HepG2 (cell line): Measurements from ENCODE around the gene DEFB123. TPM values are rescaled to one million over a fixed set of nuclear protein-coding genes. Genes with fewer than 3 reads are reported as not detected.
A peak's percentile ranks its signal among the peaks of the same experiment; 100 is the strongest.

Experiments
- FOSL2 ChIP-seq: sonication (generic); formaldehyde crosslinking; IDR thresholded peaks from 2 replicates; pipeline ENCODE4 v1.4.0; 2020; ENCODE audit warnings: missing genetic modification reagents
- MBNL3 ChIP-seq: fragments of 250-450 bp; sonication (Bioruptor Pico); conservative IDR thresholded peaks from 2 replicates; pipeline ENCODE4 v1.8.0; 2022; ENCODE audit warnings: mild to moderate bottlenecking, inconsistent platforms
- PTBP1 ChIP-seq: fragments of 200-400 bp; formaldehyde crosslinking; IDR thresholded peaks from 2 replicates; pipeline ENCODE4 v1.6.1; 2018; ENCODE audit warnings: low read length, low read depth; ENCODE audit not compliant: poor library complexity, severe bottlenecking
- STAG1 ChIP-seq: sonication (generic); formaldehyde crosslinking; IDR thresholded peaks from 2 replicates; pipeline ENCODE4 v1.4.0; 2020; ENCODE audit warnings: missing genetic modification reagents
- U2AF1 ChIP-seq: fragments of 200-400 bp; formaldehyde crosslinking; optimal IDR thresholded peaks from 2 replicates; pipeline ENCODE3; 2017; ENCODE audit warnings: mild to moderate bottlenecking, low read depth, low read length
- ZFP36 ChIP-seq: fragments of 150-350 bp; IDR thresholded peaks from 2 replicates; pipeline ENCODE4 v1.6.1; 2018; ENCODE audit warnings: borderline replicate concordance, low read length, low read depth; ENCODE audit not compliant: partially characterized antibody
- ZNF567 ChIP-seq: sonication (generic); formaldehyde crosslinking; IDR thresholded peaks from 2 replicates; pipeline ENCODE4 v1.8.1; 2023; ENCODE audit warnings: mild to moderate bottlenecking, missing genetic modification reagents, borderline replicate concordance
- ZNF777 ChIP-seq: sonication (generic); formaldehyde crosslinking; IDR thresholded peaks from 2 replicates; pipeline ENCODE4 v1.4.0; 2020; ENCODE audit warnings: missing genetic modification reagents
- ZSCAN30 ChIP-seq: sonication (generic); formaldehyde crosslinking; IDR thresholded peaks from 2 replicates; pipeline ENCODE4 v1.5.0; 2020; ENCODE audit warnings: mild to moderate bottlenecking, missing genetic modification reagents
- polyA plus RNA-seq, 8 experiments: library from polyadenylated mRNA; depleted of rRNA in 3 of 8; stranded (reverse) in 7 of 8; unstranded in 1 of 8; fragments of >200 nt; fragmentation: Illumina TruSeq in 4 of 8; extraction: Trizol in 4 of 8; gene quantifications; 2 replicates each; pipeline versions ENCODE4 v1.2.1 to v1.2.3, GENCODE V29; 2011 to 2016; ENCODE audit warnings: low read depth in 4 of 8, missing spikeins in 1 of 8, mixed read lengths in 1 of 8; ENCODE audit not compliant: insufficient read depth in 1 of 8
- total RNA-seq, 5 experiments: library from RNA; depleted of rRNA; stranded (reverse); fragments of >200 nt; fragmentation: Illumina TruSeq; extraction: Trizol; gene quantifications; 2 replicates each; pipeline ENCODE4 v1.2.3, GENCODE V29; 2016; ENCODE audit warnings: low read depth in 1 of 5
- TF ChIP-seq, protein P1 (sequence below): sonication (generic); formaldehyde crosslinking; IDR thresholded peaks from 2 replicates; pipeline ENCODE4 v1.5.0; 2020; ENCODE audit warnings: mild to moderate bottlenecking, missing genetic modification reagents
- TF ChIP-seq, protein P2 (sequence below): sonication (generic); formaldehyde crosslinking; IDR thresholded peaks from 2 replicates; pipeline ENCODE4 v1.5.0; 2020; ENCODE audit warnings: missing genetic modification reagents, mild to moderate bottlenecking, borderline replicate concordance
- TF ChIP-seq, protein P3 (sequence below): sonication (generic); formaldehyde crosslinking; IDR thresholded peaks from 2 replicates; pipeline ENCODE4 v1.4.0; 2020; ENCODE audit warnings: mild to moderate bottlenecking, missing genetic modification reagents
- TF ChIP-seq, protein P4 (sequence below): sonication (generic); formaldehyde crosslinking; IDR thresholded peaks from 2 replicates; pipeline ENCODE4 v1.8.0; 2022; ENCODE audit warnings: mild to moderate bottlenecking, missing genetic modification reagents
- TF ChIP-seq, protein P5 (sequence below): sonication (generic); formaldehyde crosslinking; IDR thresholded peaks from 2 replicates; pipeline ENCODE4 v1.5.0; 2020; ENCODE audit warnings: mild to moderate bottlenecking, missing genetic modification reagents, moderate library complexity
- TF ChIP-seq, protein P6 (sequence below): sonication (generic); formaldehyde crosslinking; IDR thresholded peaks from 2 replicates; pipeline ENCODE4 v1.4.0; 2020; ENCODE audit warnings: missing genetic modification reagents, borderline replicate concordance
- TF ChIP-seq, protein P7 (sequence below): sonication (generic); formaldehyde crosslinking; IDR thresholded peaks from 2 replicates; pipeline ENCODE4 v1.4.0; 2020; ENCODE audit warnings: missing genetic modification reagents

DEFB123 gene
- total and polyA plus RNA-seq, 2 of the 13 experiments (the other 11 are each of a cell fraction or from before 2014, with no cell fraction given): not detected

DNA sequence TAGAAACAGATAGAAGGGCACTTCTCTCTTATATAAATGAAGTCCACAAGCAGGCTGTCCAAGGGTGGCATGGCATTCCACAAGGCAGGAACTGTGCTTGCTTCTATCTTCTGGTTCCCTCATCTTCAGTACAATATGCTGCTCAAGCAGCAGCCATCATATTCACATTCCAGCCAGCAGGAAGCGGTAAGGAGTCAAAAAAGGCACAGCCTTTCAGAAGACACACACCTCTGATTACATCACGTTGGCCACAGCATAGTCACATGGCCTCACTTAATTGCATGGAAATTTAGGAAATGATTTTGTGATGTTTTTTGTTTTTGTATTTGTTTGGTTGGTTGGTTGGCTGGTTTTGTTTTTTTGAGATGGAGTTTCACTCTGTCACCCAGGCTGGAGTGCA is 53.7 kb downstream of the DEFB123 start (continued):
- TF ChIP-seq, protein P1, sequence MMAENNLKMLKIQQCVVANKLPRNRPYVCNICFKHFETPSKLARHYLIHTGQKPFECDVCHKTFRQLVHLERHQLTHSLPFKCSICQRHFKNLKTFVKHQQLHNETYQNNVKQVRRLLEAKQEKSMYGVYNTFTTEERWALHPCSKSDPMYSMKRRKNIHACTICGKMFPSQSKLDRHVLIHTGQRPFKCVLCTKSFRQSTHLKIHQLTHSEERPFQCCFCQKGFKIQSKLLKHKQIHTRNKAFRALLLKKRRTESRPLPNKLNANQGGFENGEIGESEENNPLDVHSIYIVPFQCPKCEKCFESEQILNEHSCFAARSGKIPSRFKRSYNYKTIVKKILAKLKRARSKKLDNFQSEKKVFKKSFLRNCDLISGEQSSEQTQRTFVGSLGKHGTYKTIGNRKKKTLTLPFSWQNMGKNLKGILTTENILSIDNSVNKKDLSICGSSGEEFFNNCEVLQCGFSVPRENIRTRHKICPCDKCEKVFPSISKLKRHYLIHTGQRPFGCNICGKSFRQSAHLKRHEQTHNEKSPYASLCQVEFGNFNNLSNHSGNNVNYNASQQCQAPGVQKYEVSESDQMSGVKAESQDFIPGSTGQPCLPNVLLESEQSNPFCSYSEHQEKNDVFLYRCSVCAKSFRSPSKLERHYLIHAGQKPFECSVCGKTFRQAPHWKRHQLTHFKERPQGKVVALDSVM: no peak
- no peak for TF ChIP-seq ZSCAN30
- TF ChIP-seq, protein P2, sequence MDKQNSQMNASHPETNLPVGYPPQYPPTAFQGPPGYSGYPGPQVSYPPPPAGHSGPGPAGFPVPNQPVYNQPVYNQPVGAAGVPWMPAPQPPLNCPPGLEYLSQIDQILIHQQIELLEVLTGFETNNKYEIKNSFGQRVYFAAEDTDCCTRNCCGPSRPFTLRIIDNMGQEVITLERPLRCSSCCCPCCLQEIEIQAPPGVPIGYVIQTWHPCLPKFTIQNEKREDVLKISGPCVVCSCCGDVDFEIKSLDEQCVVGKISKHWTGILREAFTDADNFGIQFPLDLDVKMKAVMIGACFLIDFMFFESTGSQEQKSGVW (CRISPR knock-in tag): no peak
- peak; percentile 19; the same call in 1 of the 2 replicates for TF ChIP-seq STAG1 (CRISPR knock-in tag)
- no peak for TF ChIP-seq PTBP1
- TF ChIP-seq, protein P3, sequence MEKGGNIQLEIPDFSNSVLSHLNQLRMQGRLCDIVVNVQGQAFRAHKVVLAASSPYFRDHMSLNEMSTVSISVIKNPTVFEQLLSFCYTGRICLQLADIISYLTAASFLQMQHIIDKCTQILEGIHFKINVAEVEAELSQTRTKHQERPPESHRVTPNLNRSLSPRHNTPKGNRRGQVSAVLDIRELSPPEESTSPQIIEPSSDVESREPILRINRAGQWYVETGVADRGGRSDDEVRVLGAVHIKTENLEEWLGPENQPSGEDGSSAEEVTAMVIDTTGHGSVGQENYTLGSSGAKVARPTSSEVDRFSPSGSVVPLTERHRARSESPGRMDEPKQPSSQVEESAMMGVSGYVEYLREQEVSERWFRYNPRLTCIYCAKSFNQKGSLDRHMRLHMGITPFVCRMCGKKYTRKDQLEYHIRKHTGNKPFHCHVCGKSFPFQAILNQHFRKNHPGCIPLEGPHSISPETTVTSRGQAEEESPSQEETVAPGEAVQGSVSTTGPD (CRISPR knock-in tag): no peak
- TF ChIP-seq, protein P4, sequence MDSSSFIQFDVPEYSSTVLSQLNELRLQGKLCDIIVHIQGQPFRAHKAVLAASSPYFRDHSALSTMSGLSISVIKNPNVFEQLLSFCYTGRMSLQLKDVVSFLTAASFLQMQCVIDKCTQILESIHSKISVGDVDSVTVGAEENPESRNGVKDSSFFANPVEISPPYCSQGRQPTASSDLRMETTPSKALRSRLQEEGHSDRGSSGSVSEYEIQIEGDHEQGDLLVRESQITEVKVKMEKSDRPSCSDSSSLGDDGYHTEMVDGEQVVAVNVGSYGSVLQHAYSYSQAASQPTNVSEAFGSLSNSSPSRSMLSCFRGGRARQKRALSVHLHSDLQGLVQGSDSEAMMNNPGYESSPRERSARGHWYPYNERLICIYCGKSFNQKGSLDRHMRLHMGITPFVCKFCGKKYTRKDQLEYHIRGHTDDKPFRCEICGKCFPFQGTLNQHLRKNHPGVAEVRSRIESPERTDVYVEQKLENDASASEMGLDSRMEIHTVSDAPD (CRISPR knock-in tag): 0 out of 2 replicates have a peak, but pooled peaks have one; percentile 25
- TF ChIP-seq, protein P5, sequence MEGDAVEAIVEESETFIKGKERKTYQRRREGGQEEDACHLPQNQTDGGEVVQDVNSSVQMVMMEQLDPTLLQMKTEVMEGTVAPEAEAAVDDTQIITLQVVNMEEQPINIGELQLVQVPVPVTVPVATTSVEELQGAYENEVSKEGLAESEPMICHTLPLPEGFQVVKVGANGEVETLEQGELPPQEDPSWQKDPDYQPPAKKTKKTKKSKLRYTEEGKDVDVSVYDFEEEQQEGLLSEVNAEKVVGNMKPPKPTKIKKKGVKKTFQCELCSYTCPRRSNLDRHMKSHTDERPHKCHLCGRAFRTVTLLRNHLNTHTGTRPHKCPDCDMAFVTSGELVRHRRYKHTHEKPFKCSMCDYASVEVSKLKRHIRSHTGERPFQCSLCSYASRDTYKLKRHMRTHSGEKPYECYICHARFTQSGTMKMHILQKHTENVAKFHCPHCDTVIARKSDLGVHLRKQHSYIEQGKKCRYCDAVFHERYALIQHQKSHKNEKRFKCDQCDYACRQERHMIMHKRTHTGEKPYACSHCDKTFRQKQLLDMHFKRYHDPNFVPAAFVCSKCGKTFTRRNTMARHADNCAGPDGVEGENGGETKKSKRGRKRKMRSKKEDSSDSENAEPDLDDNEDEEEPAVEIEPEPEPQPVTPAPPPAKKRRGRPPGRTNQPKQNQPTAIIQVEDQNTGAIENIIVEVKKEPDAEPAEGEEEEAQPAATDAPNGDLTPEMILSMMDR (CRISPR knock-in tag): peak; percentile 63
- TF ChIP-seq ZFP36: no peak
- TF ChIP-seq U2AF1: no peak
- TF ChIP-seq ZNF567: no peak
- no peak for TF ChIP-seq ZNF777 (CRISPR knock-in tag)
- TF ChIP-seq, protein P6, sequence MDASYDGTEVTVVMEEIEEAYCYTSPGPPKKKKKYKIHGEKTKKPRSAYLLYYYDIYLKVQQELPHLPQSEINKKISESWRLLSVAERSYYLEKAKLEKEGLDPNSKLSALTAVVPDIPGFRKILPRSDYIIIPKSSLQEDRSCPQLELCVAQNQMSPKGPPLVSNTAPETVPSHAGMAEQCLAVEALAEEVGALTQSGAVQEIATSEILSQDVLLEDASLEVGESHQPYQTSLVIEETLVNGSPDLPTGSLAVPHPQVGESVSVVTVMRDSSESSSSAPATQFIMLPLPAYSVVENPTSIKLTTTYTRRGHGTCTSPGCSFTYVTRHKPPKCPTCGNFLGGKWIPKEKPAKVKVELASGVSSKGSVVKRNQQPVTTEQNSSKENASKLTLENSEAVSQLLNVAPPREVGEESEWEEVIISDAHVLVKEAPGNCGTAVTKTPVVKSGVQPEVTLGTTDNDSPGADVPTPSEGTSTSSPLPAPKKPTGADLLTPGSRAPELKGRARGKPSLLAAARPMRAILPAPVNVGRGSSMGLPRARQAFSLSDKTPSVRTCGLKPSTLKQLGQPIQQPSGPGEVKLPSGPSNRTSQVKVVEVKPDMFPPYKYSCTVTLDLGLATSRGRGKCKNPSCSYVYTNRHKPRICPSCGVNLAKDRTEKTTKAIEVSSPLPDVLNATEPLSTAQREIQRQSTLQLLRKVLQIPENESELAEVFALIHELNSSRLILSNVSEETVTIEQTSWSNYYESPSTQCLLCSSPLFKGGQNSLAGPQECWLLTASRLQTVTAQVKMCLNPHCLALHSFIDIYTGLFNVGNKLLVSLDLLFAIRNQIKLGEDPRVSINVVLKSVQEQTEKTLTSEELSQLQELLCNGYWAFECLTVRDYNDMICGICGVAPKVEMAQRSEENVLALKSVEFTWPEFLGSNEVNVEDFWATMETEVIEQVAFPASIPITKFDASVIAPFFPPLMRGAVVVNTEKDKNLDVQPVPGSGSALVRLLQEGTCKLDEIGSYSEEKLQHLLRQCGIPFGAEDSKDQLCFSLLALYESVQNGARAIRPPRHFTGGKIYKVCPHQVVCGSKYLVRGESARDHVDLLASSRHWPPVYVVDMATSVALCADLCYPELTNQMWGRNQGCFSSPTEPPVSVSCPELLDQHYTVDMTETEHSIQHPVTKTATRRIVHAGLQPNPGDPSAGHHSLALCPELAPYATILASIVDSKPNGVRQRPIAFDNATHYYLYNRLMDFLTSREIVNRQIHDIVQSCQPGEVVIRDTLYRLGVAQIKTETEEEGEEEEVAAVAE: no peak
- TF ChIP-seq, protein P7, sequence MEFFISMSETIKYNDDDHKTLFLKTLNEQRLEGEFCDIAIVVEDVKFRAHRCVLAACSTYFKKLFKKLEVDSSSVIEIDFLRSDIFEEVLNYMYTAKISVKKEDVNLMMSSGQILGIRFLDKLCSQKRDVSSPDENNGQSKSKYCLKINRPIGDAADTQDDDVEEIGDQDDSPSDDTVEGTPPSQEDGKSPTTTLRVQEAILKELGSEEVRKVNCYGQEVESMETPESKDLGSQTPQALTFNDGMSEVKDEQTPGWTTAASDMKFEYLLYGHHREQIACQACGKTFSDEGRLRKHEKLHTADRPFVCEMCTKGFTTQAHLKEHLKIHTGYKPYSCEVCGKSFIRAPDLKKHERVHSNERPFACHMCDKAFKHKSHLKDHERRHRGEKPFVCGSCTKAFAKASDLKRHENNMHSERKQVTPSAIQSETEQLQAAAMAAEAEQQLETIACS (CRISPR knock-in tag): no peak
- peak; percentile 20; the same call in 1 of the 2 replicates for TF ChIP-seq FOSL2 (CRISPR knock-in tag)
- TF ChIP-seq MBNL3 (CRISPR knock-in tag): no peak
